WTC11 (cell line): ENCODE measurements around the gene PDGFRB.

Source experiments
- ATF1 ChIP-seq: sonication (generic); formaldehyde crosslinking; IDR thresholded peaks from 2 replicates; pipeline ENCODE4 v1.8.1; 2023; ENCODE audit warnings: mild to moderate bottlenecking, moderate library complexity, missing genetic modification reagents
- CREB1 ChIP-seq: sonication (generic); formaldehyde crosslinking; IDR thresholded peaks from 2 replicates; pipeline ENCODE4 v1.8.0; 2023; ENCODE audit warnings: mild to moderate bottlenecking, missing genetic modification reagents
- FOXJ3 ChIP-seq: sonication (generic); formaldehyde crosslinking; IDR thresholded peaks from 2 replicates; pipeline ENCODE4 v1.9.0; 2021; ENCODE audit warnings: missing genetic modification reagents, mild to moderate bottlenecking, borderline replicate concordance
- GABPB1 ChIP-seq: sonication (generic); formaldehyde crosslinking; IDR thresholded peaks from 2 replicates; pipeline ENCODE4 v1.8.1; 2023; ENCODE audit warnings: mild to moderate bottlenecking, missing genetic modification reagents
- SMAD3 ChIP-seq: sonication (generic); formaldehyde crosslinking; IDR thresholded peaks from 2 replicates; pipeline ENCODE4 v1.8.0; 2022; ENCODE audit warnings: missing genetic modification reagents, mild to moderate bottlenecking, borderline replicate concordance
- TCF7 ChIP-seq: sonication (generic); formaldehyde crosslinking; IDR thresholded peaks from 2 replicates; pipeline ENCODE4 v1.8.0; 2022; ENCODE audit warnings: mild to moderate bottlenecking, low read depth, missing genetic modification reagents, moderate library complexity
- ZNF138 ChIP-seq: sonication (generic); formaldehyde crosslinking; conservative IDR thresholded peaks from 2 replicates; pipeline ENCODE4 v1.8.1; 2022; ENCODE audit warnings: mild to moderate bottlenecking, moderate library complexity, missing genetic modification reagents
- TF ChIP-seq, protein P1 (sequence below): fragments of 200-600 bp; IDR thresholded peaks from 2 replicates; pipeline ENCODE4 v1.8.0; 2022; ENCODE audit warnings: antibody characterized with exemption
- TF ChIP-seq, protein P2 (sequence below): sonication (generic); formaldehyde crosslinking; conservative IDR thresholded peaks from 2 replicates; pipeline ENCODE4 v1.8.1; 2022; ENCODE audit warnings: mild to moderate bottlenecking, missing genetic modification reagents
- TF ChIP-seq, protein P3 (sequence below): sonication (generic); formaldehyde crosslinking; IDR thresholded peaks from 2 replicates; pipeline ENCODE4 v1.8.0; 2022; ENCODE audit warnings: mild to moderate bottlenecking, missing genetic modification reagents
- TF ChIP-seq, protein P4 (sequence below): sonication (generic); formaldehyde crosslinking; IDR thresholded peaks from 2 replicates; pipeline ENCODE4 v1.8.1; 2022; ENCODE audit warnings: low read depth, missing genetic modification reagents, borderline replicate concordance
- TF ChIP-seq, protein P5 (sequence below): sonication (generic); formaldehyde crosslinking; IDR thresholded peaks from 2 replicates; pipeline ENCODE4 v1.8.0; 2022; ENCODE audit warnings: missing genetic modification reagents

DNA sequence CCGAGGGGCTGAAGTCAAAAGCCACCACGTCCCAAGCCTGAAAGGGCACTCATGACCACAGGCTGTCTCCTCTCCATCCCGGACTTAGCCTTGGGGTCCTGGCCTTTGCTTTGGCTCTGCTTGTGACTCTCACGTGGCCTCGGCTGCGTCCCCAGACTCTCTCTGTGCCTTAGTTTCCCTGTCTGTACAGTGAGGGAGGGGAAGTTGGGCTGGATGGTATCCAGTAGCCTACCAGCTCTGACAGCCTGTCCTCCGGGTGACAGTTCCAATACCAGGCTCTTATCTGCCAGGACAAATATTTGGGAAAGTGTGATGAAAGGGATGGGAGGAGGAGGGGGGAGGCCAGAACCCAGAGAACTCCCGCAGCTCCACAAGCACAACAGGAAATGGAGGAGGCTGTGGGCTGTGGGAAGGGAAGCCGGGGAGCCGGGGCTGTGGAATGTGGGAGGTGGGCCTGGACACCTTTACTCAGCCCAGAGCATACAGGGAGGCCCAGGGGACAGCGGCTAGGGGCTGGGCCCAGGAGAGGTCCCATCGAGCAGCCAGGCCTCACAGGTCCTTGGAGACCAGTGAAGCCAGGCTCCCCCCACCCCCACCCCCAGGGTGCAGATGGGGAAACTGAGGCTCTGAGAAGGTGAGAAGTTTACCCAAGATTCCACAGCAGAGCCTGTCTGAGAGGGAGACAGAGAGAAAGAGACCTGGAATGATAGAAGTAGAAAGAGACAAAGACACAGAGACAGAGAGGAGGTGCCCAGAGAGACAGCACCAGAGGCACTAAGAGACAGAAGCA, 18.3 kb downstream of the PDGFRB start:
- TF ChIP-seq, protein P1, sequence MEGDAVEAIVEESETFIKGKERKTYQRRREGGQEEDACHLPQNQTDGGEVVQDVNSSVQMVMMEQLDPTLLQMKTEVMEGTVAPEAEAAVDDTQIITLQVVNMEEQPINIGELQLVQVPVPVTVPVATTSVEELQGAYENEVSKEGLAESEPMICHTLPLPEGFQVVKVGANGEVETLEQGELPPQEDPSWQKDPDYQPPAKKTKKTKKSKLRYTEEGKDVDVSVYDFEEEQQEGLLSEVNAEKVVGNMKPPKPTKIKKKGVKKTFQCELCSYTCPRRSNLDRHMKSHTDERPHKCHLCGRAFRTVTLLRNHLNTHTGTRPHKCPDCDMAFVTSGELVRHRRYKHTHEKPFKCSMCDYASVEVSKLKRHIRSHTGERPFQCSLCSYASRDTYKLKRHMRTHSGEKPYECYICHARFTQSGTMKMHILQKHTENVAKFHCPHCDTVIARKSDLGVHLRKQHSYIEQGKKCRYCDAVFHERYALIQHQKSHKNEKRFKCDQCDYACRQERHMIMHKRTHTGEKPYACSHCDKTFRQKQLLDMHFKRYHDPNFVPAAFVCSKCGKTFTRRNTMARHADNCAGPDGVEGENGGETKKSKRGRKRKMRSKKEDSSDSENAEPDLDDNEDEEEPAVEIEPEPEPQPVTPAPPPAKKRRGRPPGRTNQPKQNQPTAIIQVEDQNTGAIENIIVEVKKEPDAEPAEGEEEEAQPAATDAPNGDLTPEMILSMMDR = no peak
- no peak for TF ChIP-seq ATF1 (CRISPR knock-in tag)
- TF ChIP-seq, protein P2, sequence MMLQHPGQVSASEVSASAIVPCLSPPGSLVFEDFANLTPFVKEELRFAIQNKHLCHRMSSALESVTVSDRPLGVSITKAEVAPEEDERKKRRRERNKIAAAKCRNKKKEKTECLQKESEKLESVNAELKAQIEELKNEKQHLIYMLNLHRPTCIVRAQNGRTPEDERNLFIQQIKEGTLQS (CRISPR knock-in tag) = no peak
- no peak for TF ChIP-seq TCF7
- no peak for TF ChIP-seq SMAD3 (CRISPR knock-in tag)
- no peak for TF ChIP-seq FOXJ3 (CRISPR knock-in tag)
- TF ChIP-seq ZNF138 (CRISPR knock-in tag) = no peak
- TF ChIP-seq, protein P3, sequence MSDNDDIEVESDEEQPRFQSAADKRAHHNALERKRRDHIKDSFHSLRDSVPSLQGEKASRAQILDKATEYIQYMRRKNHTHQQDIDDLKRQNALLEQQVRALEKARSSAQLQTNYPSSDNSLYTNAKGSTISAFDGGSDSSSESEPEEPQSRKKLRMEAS (CRISPR knock-in tag) = no peak
- TF ChIP-seq CREB1 (CRISPR knock-in tag) = no peak
- TF ChIP-seq, protein P4, sequence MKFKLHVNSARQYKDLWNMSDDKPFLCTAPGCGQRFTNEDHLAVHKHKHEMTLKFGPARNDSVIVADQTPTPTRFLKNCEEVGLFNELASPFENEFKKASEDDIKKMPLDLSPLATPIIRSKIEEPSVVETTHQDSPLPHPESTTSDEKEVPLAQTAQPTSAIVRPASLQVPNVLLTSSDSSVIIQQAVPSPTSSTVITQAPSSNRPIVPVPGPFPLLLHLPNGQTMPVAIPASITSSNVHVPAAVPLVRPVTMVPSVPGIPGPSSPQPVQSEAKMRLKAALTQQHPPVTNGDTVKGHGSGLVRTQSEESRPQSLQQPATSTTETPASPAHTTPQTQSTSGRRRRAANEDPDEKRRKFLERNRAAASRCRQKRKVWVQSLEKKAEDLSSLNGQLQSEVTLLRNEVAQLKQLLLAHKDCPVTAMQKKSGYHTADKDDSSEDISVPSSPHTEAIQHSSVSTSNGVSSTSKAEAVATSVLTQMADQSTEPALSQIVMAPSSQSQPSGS (CRISPR knock-in tag) = no peak
- TF ChIP-seq, protein P5, sequence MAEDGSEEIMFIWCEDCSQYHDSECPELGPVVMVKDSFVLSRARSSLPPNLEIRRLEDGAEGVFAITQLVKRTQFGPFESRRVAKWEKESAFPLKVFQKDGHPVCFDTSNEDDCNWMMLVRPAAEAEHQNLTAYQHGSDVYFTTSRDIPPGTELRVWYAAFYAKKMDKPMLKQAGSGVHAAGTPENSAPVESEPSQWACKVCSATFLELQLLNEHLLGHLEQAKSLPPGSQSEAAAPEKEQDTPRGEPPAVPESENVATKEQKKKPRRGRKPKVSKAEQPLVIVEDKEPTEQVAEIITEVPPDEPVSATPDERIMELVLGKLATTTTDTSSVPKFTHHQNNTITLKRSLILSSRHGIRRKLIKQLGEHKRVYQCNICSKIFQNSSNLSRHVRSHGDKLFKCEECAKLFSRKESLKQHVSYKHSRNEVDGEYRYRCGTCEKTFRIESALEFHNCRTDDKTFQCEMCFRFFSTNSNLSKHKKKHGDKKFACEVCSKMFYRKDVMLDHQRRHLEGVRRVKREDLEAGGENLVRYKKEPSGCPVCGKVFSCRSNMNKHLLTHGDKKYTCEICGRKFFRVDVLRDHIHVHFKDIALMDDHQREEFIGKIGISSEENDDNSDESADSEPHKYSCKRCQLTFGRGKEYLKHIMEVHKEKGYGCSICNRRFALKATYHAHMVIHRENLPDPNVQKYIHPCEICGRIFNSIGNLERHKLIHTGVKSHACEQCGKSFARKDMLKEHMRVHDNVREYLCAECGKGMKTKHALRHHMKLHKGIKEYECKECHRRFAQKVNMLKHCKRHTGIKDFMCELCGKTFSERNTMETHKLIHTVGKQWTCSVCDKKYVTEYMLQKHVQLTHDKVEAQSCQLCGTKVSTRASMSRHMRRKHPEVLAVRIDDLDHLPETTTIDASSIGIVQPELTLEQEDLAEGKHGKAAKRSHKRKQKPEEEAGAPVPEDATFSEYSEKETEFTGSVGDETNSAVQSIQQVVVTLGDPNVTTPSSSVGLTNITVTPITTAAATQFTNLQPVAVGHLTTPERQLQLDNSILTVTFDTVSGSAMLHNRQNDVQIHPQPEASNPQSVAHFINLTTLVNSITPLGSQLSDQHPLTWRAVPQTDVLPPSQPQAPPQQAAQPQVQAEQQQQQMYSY (CRISPR knock-in tag) = no peak
- peak; percentile 91 for TF ChIP-seq GABPB1 (CRISPR knock-in tag)
